ENCODE data around the gene DRAM1.
A peak's percentile ranks its signal among the peaks of the same experiment; 100 is the strongest.

The DRAM1 gene

GRCh38 chr12:101920906-101921305 lies 43.5 kb downstream of the DRAM1 start:
- peaks cover 0 to 12% (median 0%) of the 10 kb centered on the region in 11 experiments; a peak in 4 of 22 replicates for H3K9me3 ChIP-seq (replicated peaks in 1 of 11)
- H3K9ac ChIP-seq = no peak overlapping the region
- H3K4me1 ChIP-seq = peaks cover 0 to 77% (median 7%) of the 10 kb centered on the region in 10 experiments; a peak in 10 of 20 replicates
- peaks cover 0 to 77% (median 48%) of the 10 kb centered on the region in 11 experiments; a peak in 15 of 22 replicates for H3K36me3 ChIP-seq
- H3K4me2 ChIP-seq = no peak overlapping the region
- TF ChIP-seq Cebpa-rat (IDR thresholded peaks at IDR 0.05) = no peak
- H3K27ac ChIP-seq = no peak overlapping the region
- no peak overlapping the region for H3K4me3 ChIP-seq
- H4K20me1 ChIP-seq = peaks cover 0 to 57% (median 0%) of the 10 kb centered on the region in 11 experiments; a peak in 5 of 22 replicates
- no peaks in the 10 kb centered on the region for H3K27me3 ChIP-seq

GRCh38 chr12:101923045-101923718 lies 45.8 kb downstream of the DRAM1 start:
- Histone ChIP-seq H3K27me3 (no peaks in the 10 kb centered on the region), H3K27ac (no peak overlapping the region), H3K9me3 (replicated peaks in 1 of 11) (peaks cover 0 to 12% (median 0%) of the 10 kb centered on the region in 11 experiments; a peak in 4 of 22 replicates), H4K20me1 (peaks cover 0 to 34% (median 0%) of the 10 kb centered on the region in 11 experiments; a peak in 5 of 22 replicates), H3K4me2 (peak overlapping the region in 1 of 11 experiments; percentile 31; a peak in 1 of 22 replicates), H3K4me1 (peaks cover 0 to 79% (median 5%) of the 10 kb centered on the region in 10 experiments; a peak in 10 of 20 replicates), H3K9ac (no peak overlapping the region), H3K4me3 (no peak overlapping the region), H3K36me3 (peaks cover 0 to 55% (median 40%) of the 10 kb centered on the region in 11 experiments; a peak in 15 of 22 replicates)
- no peak for TF ChIP-seq Cebpa-rat (IDR thresholded peaks at IDR 0.05)

GRCh38 chr12:101924618-101925017 lies 47.2 kb downstream of the DRAM1 start:
- H3K27ac ChIP-seq = peak overlapping the region in 5 of 11 experiments; percentile 8 to 55 (median 50); a peak in 7 of 22 replicates
- no peak for TF ChIP-seq Cebpa-rat (IDR thresholded peaks at IDR 0.05)

GRCh38 chr12:101925361-101925760 lies 48.0 kb downstream of the DRAM1 start:
- Histone ChIP-seq H3K36me3 (peaks cover 0 to 37% (median 25%) of the 10 kb centered on the region in 11 experiments; a peak in 15 of 22 replicates), H3K27me3 (no peaks in the 10 kb centered on the region), H4K20me1 (peaks cover 0 to 16% (median 0%) of the 10 kb centered on the region in 11 experiments; a peak in 3 of 22 replicates), H3K9me3 (replicated peaks in 1 of 11) (peaks cover 0 to 25% (median 4%) of the 10 kb centered on the region in 11 experiments; a peak in 9 of 22 replicates), H3K4me3 (no peak overlapping the region), H3K9ac (peak overlapping the region in 1 of 11 experiments; percentile 32; a peak in 1 of 22 replicates), H3K4me2 (peak overlapping the region in 5 of 11 experiments; percentile 8 to 80 (median 57); a peak in 8 of 22 replicates), H3K27ac (peak overlapping the region in 4 of 11 experiments; percentile 25 to 55 (median 52); a peak in 6 of 22 replicates), H3K4me1 (peaks cover 0 to 79% (median 6%) of the 10 kb centered on the region in 10 experiments; a peak in 10 of 20 replicates)
- TF ChIP-seq Cebpa-rat (IDR thresholded peaks at IDR 0.05) = 0 out of 22 replicates have a peak, but pooled peaks of 1 of the 11 experiments have one; percentile 20

More at GRCh38 chr12:101924618-101925017, 47.2 kb downstream of the DRAM1 start:
- Histone ChIP-seq H3K27me3 (no peaks in the 10 kb centered on the region), H3K36me3 (peaks cover 0 to 41% (median 32%) of the 10 kb centered on the region in 11 experiments; a peak in 15 of 22 replicates), H3K9me3 (replicated peaks in 1 of 11) (peaks cover 0 to 17% (median 4%) of the 10 kb centered on the region in 11 experiments; a peak in 9 of 22 replicates), H4K20me1 (peaks cover 0 to 20% (median 0%) of the 10 kb centered on the region in 11 experiments; a peak in 3 of 22 replicates), H3K4me1 (peaks cover 0 to 79% (median 6%) of the 10 kb centered on the region in 10 experiments; a peak in 10 of 20 replicates), H3K4me2 (peak overlapping the region in 3 of 11 experiments; percentile 56 to 57 (median 57); a peak in 5 of 22 replicates), H3K9ac (no peak overlapping the region), H3K4me3 (no peak overlapping the region)

- H3K9ac ChIP-seq = no peak overlapping the region
- H3K27ac ChIP-seq = peak overlapping the region in 4 of 11 experiments; percentile 25 to 55 (median 50); a peak in 8 of 22 replicates
- H3K27me3 ChIP-seq = no peaks in the 10 kb centered on the region
- H3K4me1 ChIP-seq = peaks cover 0 to 75% (median 6%) of the 10 kb centered on the region in 10 experiments; a peak in 10 of 20 replicates
- peaks cover 0 to 13% (median 0%) of the 10 kb centered on the region in 11 experiments; a peak in 2 of 22 replicates for H4K20me1 ChIP-seq
- TF ChIP-seq Cebpa-rat (IDR thresholded peaks at IDR 0.05) = no peak
- H3K9me3 ChIP-seq (replicated peaks in 1 of 11) = peaks cover 0 to 25% (median 4%) of the 10 kb centered on the region in 11 experiments; a peak in 9 of 22 replicates
- peak overlapping the region in 5 of 11 experiments; percentile 33 to 80 (median 57); a peak in 10 of 22 replicates for H3K4me2 ChIP-seq
- H3K36me3 ChIP-seq = peaks cover 0 to 31% (median 19%) of the 10 kb centered on the region in 11 experiments; a peak in 15 of 22 replicates
- H3K4me3 ChIP-seq = no peak overlapping the region
Observed at GRCh38 chr12:101925935-101926334, 48.6 kb downstream of the DRAM1 start.

DNA sequence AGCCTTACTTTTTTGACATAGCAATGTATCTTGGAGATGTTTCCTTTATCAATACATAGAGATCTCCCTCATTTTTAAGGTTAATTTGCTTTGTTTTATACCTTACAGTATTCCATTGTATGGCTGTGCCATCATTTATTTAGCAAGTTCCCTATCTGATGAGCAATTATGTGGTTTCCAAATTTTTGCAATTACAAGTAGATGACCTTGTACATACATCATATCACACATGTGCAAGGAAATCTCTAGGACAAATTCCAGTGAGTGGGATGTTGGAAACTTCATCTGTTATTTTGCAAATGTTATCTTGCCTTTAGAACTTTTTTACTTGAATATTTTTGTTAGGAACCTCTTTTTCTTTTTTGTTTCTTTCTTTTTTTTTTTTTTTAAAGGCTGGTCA lies 49.7 kb downstream of the DRAM1 start:
- H3K4me2 ChIP-seq = peak overlapping the region in 3 of 11 experiments; percentile 57 to 80 (median 57); a peak in 3 of 22 replicates

DNA sequence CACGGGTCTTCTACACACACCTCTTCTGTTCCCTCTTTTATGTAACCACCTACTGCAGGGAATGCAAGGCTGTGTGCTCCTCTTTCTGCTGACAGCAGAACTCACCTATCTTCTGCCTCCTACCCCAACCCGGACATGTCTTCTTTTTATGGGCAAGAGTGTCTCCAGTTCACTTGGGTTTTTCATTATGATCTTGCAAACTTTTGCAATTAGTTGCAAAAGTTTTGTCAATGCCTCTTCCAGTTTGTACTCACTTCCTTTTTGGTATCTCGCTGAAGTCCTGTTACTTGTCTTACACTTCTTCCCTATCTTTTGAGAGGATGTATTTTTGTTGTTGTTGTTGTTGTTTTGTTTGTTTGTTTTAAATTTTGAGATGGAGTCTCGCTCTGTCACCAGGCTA lies 50.6 kb downstream of the DRAM1 start:
- 0 out of 22 replicates have a peak, but pooled peaks cover 0 to 2% (median 0%) of the 10 kb centered on the region in 11 experiments for H4K20me1 ChIP-seq
- H3K9me3 ChIP-seq (replicated peaks in 1 of 11) = peaks cover 0 to 16% (median 4%) of the 10 kb centered on the region in 11 experiments; a peak in 9 of 22 replicates
- peaks cover 0 to 10% (median 0%) of the 10 kb centered on the region in 11 experiments; a peak in 8 of 22 replicates for H3K36me3 ChIP-seq
- TF ChIP-seq Cebpa-rat (IDR thresholded peaks at IDR 0.05) = no peak
- H3K4me2 ChIP-seq = peak overlapping the region in 4 of 11 experiments; percentile 30 to 60 (median 57); a peak in 7 of 22 replicates
- no peak overlapping the region for H3K4me3 ChIP-seq
- peaks cover 0 to 65% (median 6%) of the 10 kb centered on the region in 10 experiments; a peak in 10 of 20 replicates for H3K4me1 ChIP-seq
- no peaks in the 10 kb centered on the region for H3K27me3 ChIP-seq
- H3K9ac ChIP-seq = no peak overlapping the region
- peak overlapping the region in 1 of 11 experiments; percentile 2; a peak in 1 of 22 replicates for H3K27ac ChIP-seq

More for the DNA sequence above, 49.7 kb downstream of the DRAM1 start:
- no peak overlapping the region for H3K4me3 ChIP-seq
- H3K9me3 ChIP-seq (replicated peaks in 1 of 11) = peaks cover 0 to 21% (median 4%) of the 10 kb centered on the region in 11 experiments; a peak in 9 of 22 replicates
- H3K27ac ChIP-seq = no peak overlapping the region
- peaks cover 0 to 20% (median 8%) of the 10 kb centered on the region in 11 experiments; a peak in 14 of 22 replicates for H3K36me3 ChIP-seq
- H4K20me1 ChIP-seq = peaks cover 0 to 11% (median 0%) of the 10 kb centered on the region in 11 experiments; a peak in 1 of 22 replicates
- no peak for TF ChIP-seq Cebpa-rat (IDR thresholded peaks at IDR 0.05)
- H3K4me1 ChIP-seq = peaks cover 0 to 75% (median 6%) of the 10 kb centered on the region in 10 experiments; a peak in 10 of 20 replicates
- no peaks in the 10 kb centered on the region for H3K27me3 ChIP-seq
- H3K9ac ChIP-seq = no peak overlapping the region

DNA sequence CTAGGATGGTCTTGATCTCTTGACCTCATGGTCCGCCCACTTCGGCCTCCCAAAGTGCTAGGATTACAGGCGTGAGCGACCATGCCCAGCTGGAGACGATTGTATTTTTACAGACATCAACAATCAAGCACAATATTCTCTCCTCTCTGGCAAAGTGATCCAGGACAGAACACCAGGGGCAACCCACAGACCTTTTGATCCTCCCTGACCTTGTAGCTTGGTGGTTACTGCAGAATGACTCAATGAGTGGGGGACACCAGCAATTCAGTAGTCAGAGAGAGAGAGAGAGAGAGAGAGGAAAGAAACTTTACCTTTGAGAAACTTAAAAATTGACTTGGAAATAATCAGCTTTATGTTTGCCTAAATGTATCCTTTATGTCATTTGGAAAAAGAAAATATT lies 51.2 kb downstream of the DRAM1 start:
- Histone ChIP-seq H3K4me3 (no peak overlapping the region), H3K4me2 (peak overlapping the region in 4 of 11 experiments; percentile 30 to 60 (median 57); a peak in 5 of 22 replicates), H4K20me1 (no peaks in the 10 kb centered on the region), H3K4me1 (peaks cover 0 to 60% (median 6%) of the 10 kb centered on the region in 10 experiments; a peak in 10 of 20 replicates), H3K9ac (no peak overlapping the region), H3K27ac (no peak overlapping the region), H3K36me3 (peaks cover 0 to 5% (median 0%) of the 10 kb centered on the region in 11 experiments; a peak in 5 of 22 replicates), H3K27me3 (no peaks in the 10 kb centered on the region), H3K9me3 (replicated peaks in 1 of 11) (peaks cover 0 to 15% (median 4%) of the 10 kb centered on the region in 11 experiments; a peak in 9 of 22 replicates)
- no peak for TF ChIP-seq Cebpa-rat (IDR thresholded peaks at IDR 0.05)

Data from BLaER1 treated with 17β-estradiol and CSF1 and Interleukin-3, amounts not matched to agents 10 nM and 100 nM (cell line).